NT2/D1 (cell line): Measurements from ENCODE around the gene BRMS1.

ENCODE experiments used
- DNase-seq: peaks from one replicate; pipeline ENCODE4 v3.0.0-alpha.2; 2011; ENCODE audit warnings: low read depth, low spot score
- H3K27me3 ChIP-seq: 2 replicates; pipeline ENCODE4 v1.6.0; 2011; ENCODE audit warnings: mild to moderate bottlenecking; ENCODE audit not compliant: insufficient read length, insufficient read depth
- H3K36me3 ChIP-seq: 2 replicates; pipeline ENCODE4 v1.6.1; 2011; ENCODE audit warnings: mild to moderate bottlenecking, low read length, mixed read lengths; ENCODE audit not compliant: insufficient read depth, insufficient read length
- H3K4me1 ChIP-seq: 2 replicates; pipeline ENCODE4 v1.5.1; 2011; ENCODE audit not compliant: insufficient read depth, insufficient read length
- H3K4me3 ChIP-seq: 2 replicates; pipeline ENCODE4 v1.5.1; 2011; ENCODE audit warnings: low read depth; ENCODE audit not compliant: insufficient read length
- H3K9ac ChIP-seq: 2 replicates; pipeline ENCODE4 v1.6.0; 2011; ENCODE audit warnings: low read depth; ENCODE audit not compliant: insufficient read length
- H3K9me3 ChIP-seq: 2 replicates; pipeline ENCODE4 v1.5.1; 2011; ENCODE audit warnings: mild to moderate bottlenecking, low read length; ENCODE audit not compliant: insufficient read depth
- SUZ12 ChIP-seq: IDR thresholded peaks from 2 replicates; pipeline ENCODE4 v1.6.1; 2011; ENCODE audit not compliant: insufficient read length, insufficient read depth; ENCODE audit errors: extremely low read depth
- YY1 ChIP-seq: IDR thresholded peaks from 2 replicates; pipeline ENCODE4 v1.6.1; 2011; ENCODE audit not compliant: insufficient read length, insufficient read depth
- ZNF274 ChIP-seq: IDR thresholded peaks from 2 replicates; pipeline ENCODE4 v1.6.1; 2011; ENCODE audit warnings: mild to moderate bottlenecking, low read depth, low read length

BRMS1 gene

GRCh38 chr11:66373265-66373664 lies 28.4 kb upstream of the BRMS1 start:
- no peaks in the 10 kb centered on the region for H3K27me3 ChIP-seq

GRCh38 chr11:66371627-66372415 lies 26.9 kb upstream of the BRMS1 start, which contains the start of gene SLC29A2:
Gene SLC29A2 (minus strand): TSS chr11:66371760. CDS start chr11:66371591, 169 bp downstream.
- peaks cover 30% of the 10 kb centered on the region for H3K36me3 ChIP-seq
- no peaks in the 10 kb centered on the region for H3K27me3 ChIP-seq
- DNase-seq: peak; percentile 95
- no peaks in the 10 kb centered on the region for H3K9me3 ChIP-seq
- peaks cover 17% of the 10 kb centered on the region for H3K4me1 ChIP-seq
- peak within 1 kb of the TSS; percentile 99 for H3K4me3 ChIP-seq
- no peak for TF ChIP-seq YY1
- no peak for TF ChIP-seq ZNF274
- TF ChIP-seq SUZ12: no peak
- peak within 1 kb of the TSS; percentile 99 for H3K9ac ChIP-seq

More at GRCh38 chr11:66373265-66373664, 28.4 kb upstream of the BRMS1 start:
- Histone ChIP-seq H3K36me3 (peaks cover 16% of the 10 kb centered on the region), H3K4me3 (no peak overlapping the region), H3K4me1 (peaks cover 13% of the 10 kb centered on the region), H3K9me3 (no peaks in the 10 kb centered on the region), H3K9ac (no peak overlapping the region)
- TF ChIP-seq ZNF274: no peak
- TF ChIP-seq SUZ12: no peak
- TF ChIP-seq YY1: no peak
- DNase-seq: no peak

GRCh38 chr11:66369073-66369894 lies 24.4 kb upstream of the BRMS1 start:
- H3K9me3 ChIP-seq: no peaks in the 10 kb centered on the region
- DNase-seq: no peak
- no peak for TF ChIP-seq YY1
- TF ChIP-seq SUZ12: no peak
- TF ChIP-seq ZNF274: no peak
- H3K4me1 ChIP-seq: peaks cover 17% of the 10 kb centered on the region
- peak overlapping the region; percentile 44 for H3K4me3 ChIP-seq
- peak overlapping the region; percentile 82 for H3K9ac ChIP-seq
- no peaks in the 10 kb centered on the region for H3K27me3 ChIP-seq
- H3K36me3 ChIP-seq: peaks cover 50% of the 10 kb centered on the region

GRCh38 chr11:66368484-66368883 lies 23.6 kb upstream of the BRMS1 start:
- DNase-seq: no peak
- Histone ChIP-seq H3K27me3 (no peaks in the 10 kb centered on the region), H3K9me3 (no peaks in the 10 kb centered on the region), H3K9ac (peak overlapping the region; percentile 22), H3K4me3 (no peak overlapping the region), H3K36me3 (peaks cover 56% of the 10 kb centered on the region), H3K4me1 (peaks cover 19% of the 10 kb centered on the region)
- TF ChIP-seq YY1: no peak
- no peak for TF ChIP-seq ZNF274
- TF ChIP-seq SUZ12: no peak

- TF ChIP-seq ZNF274 (no peak), SUZ12 (no peak), YY1 (no peak)
- Histone ChIP-seq H3K9me3 (no peaks in the 10 kb centered on the region), H3K27me3 (no peaks in the 10 kb centered on the region), H3K4me3 (no peak overlapping the region), H3K9ac (no peak overlapping the region), H3K36me3 (peaks cover 64% of the 10 kb centered on the region), H3K4me1 (peaks cover 20% of the 10 kb centered on the region)
- DNase-seq: no peak
Measured at GRCh38 chr11:66367561-66368312, 22.8 kb upstream of the BRMS1 start.

- Histone ChIP-seq H3K4me1 (peaks cover 20% of the 10 kb centered on the region), H3K27me3 (no peaks in the 10 kb centered on the region), H3K36me3 (peaks cover 71% of the 10 kb centered on the region), H3K9ac (no peak overlapping the region), H3K9me3 (no peaks in the 10 kb centered on the region), H3K4me3 (no peak overlapping the region)
- TF ChIP-seq ZNF274 (no peak), YY1 (no peak), SUZ12 (no peak)
- DNase-seq: no peak
Measured at GRCh38 chr11:66366844-66367477, 22.1 kb upstream of the BRMS1 start.
